ENCODE results near the gene RAVER1.
"Not testable (repeated sequence)": the region's sequence is repeated elsewhere in the genome, so short reads cannot be mapped to it uniquely, and the experiment has no call there.

RAVER1 gene

GRCh38 chr19:10372690-10373089, 39.4 kb upstream of the RAVER1 start:
- TF ChIP-seq, protein P1, sequence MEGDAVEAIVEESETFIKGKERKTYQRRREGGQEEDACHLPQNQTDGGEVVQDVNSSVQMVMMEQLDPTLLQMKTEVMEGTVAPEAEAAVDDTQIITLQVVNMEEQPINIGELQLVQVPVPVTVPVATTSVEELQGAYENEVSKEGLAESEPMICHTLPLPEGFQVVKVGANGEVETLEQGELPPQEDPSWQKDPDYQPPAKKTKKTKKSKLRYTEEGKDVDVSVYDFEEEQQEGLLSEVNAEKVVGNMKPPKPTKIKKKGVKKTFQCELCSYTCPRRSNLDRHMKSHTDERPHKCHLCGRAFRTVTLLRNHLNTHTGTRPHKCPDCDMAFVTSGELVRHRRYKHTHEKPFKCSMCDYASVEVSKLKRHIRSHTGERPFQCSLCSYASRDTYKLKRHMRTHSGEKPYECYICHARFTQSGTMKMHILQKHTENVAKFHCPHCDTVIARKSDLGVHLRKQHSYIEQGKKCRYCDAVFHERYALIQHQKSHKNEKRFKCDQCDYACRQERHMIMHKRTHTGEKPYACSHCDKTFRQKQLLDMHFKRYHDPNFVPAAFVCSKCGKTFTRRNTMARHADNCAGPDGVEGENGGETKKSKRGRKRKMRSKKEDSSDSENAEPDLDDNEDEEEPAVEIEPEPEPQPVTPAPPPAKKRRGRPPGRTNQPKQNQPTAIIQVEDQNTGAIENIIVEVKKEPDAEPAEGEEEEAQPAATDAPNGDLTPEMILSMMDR (conservative IDR thresholded peaks at IDR 0.05; ENCODE audit: low read depth) = no peak
- ChIA-PET CTCF (interaction anchor here (0.5 to 2.1 kb wide), 3 partner anchors 13 to 1217 kb away, joined by 3 to 9 read pairs (median 4); no protein-coding TSS in a partner anchor), POLR2A (ENCODE audit: low non-redundant PET) (interaction anchor here (0.6 kb wide), 1 partner anchor 49 kb away, joined by 3 read pairs; no protein-coding TSS in a partner anchor)
- H3K27ac ChIP-seq = no peak overlapping the region
- DNase-seq (ENCODE audit: low spot score) = no peak

- POLR2A ChIA-PET (ENCODE audit: low non-redundant PET) = no interaction called here
- CTCF ChIA-PET = interaction anchor here (0.6 to 0.9 kb wide), 4 partner anchors 12 to 105 kb away, joined by 3 to 6 read pairs (median 3); partner anchors contain the start of gene TYK2
- H3K27ac ChIP-seq = no peak overlapping the region
- DNase-seq (ENCODE audit: low spot score) = no peak
- TF ChIP-seq, protein P1 (conservative IDR thresholded peaks at IDR 0.05; ENCODE audit: low read depth) = no peak
These were observed 34.9 kb upstream of the RAVER1 start for GRCh38 chr19:10368101-10368803.

DNA sequence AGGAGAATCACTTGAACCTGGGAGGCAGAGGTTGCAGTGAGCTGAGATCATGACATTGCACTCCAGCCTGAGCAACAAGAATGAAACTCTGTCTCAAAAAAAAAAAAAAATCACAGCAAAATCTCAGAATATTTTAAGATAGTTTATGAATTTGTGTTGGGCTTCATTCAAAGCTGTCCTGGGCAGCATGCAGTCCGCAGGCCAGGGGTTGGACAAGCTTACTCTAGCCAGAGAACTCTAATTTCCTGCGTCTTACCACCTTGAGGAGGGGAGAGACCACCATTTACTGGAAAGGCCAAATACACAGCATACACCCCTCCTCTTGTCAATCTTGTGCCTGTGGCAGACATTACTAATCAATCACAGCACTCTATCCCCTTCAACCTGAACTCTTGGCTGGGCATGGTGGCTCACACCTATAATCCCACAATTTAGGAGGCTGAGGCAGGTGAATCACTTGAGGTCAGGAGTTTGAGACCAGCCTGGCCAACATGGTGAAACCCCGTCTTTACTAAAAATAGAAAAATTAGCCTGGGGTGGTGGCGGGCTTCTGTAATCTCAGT, 33.7 kb upstream of the RAVER1 start:
- CTCF ChIA-PET = interaction anchor here (0.6 kb wide), 1 partner anchor 108 kb away, joined by 4 read pairs; no protein-coding TSS in a partner anchor
- H3K27ac ChIP-seq; DNase-seq (ENCODE audit: low spot score); POLR2A ChIA-PET (ENCODE audit: low non-redundant PET): not testable (repeated sequence)

- TF ChIP-seq, protein P1 (conservative IDR thresholded peaks at IDR 0.05; ENCODE audit: low read depth) = no peak
- POLR2A ChIA-PET (ENCODE audit: low non-redundant PET) = interaction anchor here (0.6 kb wide), 1 partner anchor 48 kb away, joined by 3 read pairs; no protein-coding TSS in a partner anchor
- no peak overlapping the region for H3K27ac ChIP-seq
- no peak for DNase-seq (ENCODE audit: low spot score)
- CTCF ChIA-PET = no interaction called here
These were observed 32.2 kb upstream of the RAVER1 start for GRCh38 chr19:10365518-10365917.

GRCh38 chr19:10364644-10365043, 31.3 kb upstream of the RAVER1 start:
- TF ChIP-seq, protein P1 (conservative IDR thresholded peaks at IDR 0.05; ENCODE audit: low read depth) = no peak
- ChIA-PET POLR2A (ENCODE audit: low non-redundant PET) (interaction anchor here (0.6 kb wide), 1 partner anchor 94 kb away, joined by 7 read pairs; the partner anchor contains the start of gene ICAM1), CTCF (interaction anchor here (0.6 kb wide), 1 partner anchor 30 kb away, joined by 3 read pairs; no protein-coding TSS in a partner anchor)
- H3K27ac ChIP-seq = no peak overlapping the region
- no peak for DNase-seq (ENCODE audit: low spot score)

- DNase-seq (ENCODE audit: low spot score) = no peak
- 0 out of 2 replicates have a peak overlapping the region, but pooled peaks have one; percentile 2 for H3K27ac ChIP-seq
- CTCF ChIA-PET = interaction anchor here (0.6 kb wide), 1 partner anchor 30 kb away, joined by 3 read pairs; no protein-coding TSS in a partner anchor
- POLR2A ChIA-PET (ENCODE audit: low non-redundant PET) = no interaction called here
- TF ChIP-seq, protein P1 (conservative IDR thresholded peaks at IDR 0.05; ENCODE audit: low read depth) = no peak
These were observed 30.5 kb upstream of the RAVER1 start for GRCh38 chr19:10363789-10364281.
